HG02870 (cell line): ENCODE data around the gene TMEM145.

Experiments used
- ATAC-seq: cut with Tn5 transposase; IDR thresholded peaks from one replicate; pipeline ENCODE4 v1.9.1; 2021; ENCODE audit warnings: mild to moderate bottlenecking, moderate library complexity; ENCODE audit not compliant: unreplicated experiment

TMEM145 gene

DNA sequence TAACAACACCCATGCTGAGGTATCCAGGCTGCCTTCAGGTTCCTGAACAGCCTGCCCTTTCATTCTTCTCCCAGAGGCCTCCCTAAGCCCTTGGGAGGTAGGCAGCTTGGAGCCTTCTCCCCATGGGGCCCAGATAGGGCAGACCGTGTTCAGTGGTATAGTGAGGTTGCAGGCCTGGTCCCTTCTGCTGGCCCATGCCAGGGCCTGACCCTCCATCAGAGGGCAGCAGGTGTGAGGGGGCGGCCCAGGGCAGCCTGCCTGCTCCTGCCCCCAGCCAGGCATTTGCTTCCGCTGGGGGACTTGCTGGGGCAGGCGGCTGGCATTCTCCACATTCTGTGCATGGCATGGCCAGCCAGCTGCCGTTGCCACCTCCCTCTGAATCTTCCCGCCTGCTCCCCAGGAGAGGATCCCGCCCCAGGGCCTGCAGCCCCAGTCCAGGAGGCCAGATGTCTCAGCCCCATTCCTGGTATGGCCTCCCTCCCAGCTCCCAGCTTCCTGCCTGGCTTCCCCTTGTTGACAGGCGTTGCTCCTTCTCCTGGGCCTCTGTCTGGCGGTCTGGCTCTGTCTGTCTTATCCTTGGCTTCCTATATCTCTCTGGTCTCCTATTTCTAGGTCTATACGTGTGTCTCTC is 35.2 kb upstream of the TMEM145 start:
- no peak for ATAC-seq

DNA sequence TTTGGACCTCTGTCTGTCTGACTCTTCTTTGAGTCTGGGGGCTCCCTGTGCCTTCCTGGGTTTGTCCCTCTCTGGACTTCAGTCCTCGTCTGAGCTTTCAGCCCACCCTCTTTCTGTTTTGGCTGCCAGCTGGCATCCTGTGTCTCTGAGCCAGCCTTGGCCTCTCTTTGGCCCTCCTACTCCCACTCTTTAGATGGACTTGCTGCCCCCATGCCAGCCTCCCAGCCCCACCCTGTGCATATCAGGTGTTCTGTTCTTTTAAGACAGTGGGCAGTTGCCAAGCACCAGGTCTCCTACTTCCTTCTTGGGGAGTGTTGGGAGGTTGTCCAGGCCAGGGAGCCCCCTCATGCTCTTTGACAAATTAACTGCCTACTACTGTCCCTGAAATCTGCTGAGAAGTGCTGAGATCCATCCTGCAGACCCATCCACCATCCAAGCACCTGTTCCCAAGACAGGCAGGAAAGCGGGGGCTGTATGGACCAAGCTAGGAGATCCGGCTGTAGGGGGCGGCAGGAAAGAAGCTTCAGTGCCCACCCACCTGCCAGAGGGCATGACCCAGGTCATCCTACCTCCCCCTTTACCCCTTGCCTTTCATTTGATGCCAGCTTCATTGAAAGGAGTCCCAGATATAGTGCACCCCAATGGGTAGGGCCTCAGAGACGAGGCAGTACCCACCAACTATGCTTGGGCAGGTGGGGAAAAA is 34.5 kb upstream of the TMEM145 start:
- ATAC-seq: no peak

DNA sequence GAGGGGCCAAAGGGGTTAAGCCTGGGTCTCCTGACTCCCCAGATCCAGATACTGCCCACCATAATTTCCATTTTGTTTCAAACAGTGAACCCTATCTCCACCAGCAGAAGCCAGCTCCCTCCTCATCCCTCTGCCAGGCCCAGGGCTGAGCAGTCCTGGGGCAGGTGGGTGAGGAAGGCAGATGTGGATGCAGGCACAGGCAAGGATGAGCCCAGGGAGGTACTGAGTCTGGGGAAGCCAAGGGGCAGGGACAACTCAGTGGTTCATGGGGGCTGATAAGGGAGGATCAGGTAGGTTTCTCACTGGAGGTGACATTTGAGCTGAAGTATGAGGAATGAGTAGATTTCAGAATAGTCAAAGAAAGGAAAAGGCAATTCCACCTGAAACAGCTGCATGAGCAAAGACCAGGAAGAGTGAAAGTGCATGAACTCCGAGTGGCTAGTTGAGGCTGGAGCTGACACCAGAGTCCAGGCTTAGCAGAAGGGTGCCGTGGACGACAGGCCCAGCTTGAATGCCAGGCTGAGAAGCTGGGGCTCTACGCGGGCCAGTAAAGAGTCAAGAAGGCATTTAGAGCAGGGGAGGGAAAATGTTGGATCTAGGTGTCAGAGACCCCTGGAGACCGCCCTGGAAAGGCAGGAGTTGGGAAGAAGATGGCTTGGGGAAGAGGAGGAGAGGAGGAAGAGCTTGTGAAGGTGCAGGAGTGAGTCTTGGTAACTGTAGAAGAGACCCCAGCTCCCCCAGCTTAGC is 33.8 kb upstream of the TMEM145 start:
- no peak for ATAC-seq

DNA sequence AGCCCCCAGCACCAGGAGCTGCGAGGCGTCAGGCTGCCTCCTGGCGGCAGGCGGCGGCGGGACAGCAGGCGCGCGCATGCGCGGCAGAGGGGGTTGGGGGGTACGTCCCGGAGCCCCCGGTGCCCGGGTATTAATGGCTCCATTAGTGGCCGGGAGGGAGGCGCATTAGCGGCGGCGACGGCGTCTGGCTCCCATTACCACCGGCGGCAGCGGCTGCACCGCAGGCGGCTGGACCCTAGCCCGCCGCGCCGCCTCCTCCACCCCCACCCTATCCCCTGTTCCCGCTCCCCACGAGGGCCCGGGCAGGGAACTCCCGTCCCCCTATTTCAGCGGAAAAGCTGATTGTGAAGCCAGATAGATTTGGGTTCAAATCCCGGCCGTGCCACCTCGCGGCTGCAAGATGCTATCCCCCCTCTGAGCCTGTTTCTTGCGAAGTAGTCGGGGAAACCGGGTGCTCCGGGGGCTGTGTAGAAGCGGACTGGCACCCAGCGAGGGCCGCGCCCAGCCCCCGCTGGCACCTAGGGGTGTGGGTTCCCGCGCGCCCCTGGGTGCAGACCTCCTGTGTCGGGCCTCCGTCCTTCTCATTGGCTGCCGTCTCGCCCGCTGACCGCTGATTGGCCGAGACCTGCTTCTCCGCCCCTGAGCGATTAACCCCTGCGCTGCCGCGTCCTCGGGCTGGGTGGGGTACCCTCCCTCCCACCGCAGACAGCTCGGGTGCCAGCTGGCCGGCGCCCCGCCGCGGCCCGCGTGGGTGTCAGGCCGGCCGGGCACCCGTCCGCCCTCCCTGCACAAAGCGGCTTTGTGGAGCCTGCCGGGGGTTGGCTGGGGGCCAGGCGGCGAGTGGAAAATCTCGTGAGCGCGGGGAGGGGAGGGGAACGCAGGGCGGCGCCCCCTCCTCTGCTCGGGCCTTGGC is 33.0 kb upstream of the TMEM145 start:
- ATAC-seq: no peak

DNA sequence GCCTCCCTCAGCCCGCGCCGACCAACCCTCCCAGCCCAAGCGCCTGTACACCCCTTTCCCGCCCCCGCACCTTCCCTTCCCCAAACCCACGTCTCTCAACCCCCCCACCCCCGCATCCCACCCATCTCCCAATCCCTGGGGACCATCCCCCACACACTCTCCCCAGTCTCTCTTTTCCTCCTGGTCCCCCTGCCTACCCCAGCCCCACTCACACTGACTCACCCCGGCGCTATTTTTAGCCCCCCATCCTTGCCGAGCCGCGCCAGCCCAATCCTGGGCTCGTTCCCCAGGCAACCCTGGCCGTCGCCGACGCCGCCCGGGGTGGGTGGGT is 32.3 kb upstream of the TMEM145 start:
- no peak for ATAC-seq

DNA sequence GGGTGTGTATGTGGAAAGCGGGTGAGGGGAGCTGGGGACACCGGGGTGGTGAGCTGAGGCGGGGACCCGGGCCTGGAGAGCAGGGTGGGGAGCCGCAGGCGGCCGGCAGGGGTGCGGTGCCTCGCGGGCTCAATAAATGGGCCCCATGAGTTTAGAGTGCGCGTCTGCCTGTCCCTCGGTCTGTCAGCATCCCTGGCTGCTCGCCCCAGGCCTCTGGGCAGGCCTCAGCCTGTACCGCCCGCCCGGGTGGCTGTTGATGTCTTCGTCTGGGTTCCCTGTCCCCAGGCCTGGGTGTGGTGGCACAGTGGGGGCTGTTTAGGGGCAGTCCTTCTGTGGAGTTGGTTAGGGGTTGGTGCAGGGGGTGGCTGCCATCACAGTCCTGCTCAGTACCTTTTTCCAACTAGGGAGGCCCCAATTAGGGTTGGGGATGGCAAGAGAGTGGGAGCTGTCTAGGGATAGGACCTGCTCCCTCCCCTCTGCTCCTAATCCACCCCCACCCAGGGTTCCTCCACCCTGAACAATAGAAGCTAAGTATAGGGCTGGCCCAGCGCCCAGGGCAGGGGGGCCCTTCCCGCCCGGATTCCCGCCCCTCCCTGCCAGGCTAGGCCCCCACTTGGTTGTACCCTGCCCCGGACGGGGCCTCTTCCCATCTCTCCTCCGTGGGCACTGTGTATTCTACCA is 31.8 kb upstream of the TMEM145 start:
- no peak for ATAC-seq

DNA sequence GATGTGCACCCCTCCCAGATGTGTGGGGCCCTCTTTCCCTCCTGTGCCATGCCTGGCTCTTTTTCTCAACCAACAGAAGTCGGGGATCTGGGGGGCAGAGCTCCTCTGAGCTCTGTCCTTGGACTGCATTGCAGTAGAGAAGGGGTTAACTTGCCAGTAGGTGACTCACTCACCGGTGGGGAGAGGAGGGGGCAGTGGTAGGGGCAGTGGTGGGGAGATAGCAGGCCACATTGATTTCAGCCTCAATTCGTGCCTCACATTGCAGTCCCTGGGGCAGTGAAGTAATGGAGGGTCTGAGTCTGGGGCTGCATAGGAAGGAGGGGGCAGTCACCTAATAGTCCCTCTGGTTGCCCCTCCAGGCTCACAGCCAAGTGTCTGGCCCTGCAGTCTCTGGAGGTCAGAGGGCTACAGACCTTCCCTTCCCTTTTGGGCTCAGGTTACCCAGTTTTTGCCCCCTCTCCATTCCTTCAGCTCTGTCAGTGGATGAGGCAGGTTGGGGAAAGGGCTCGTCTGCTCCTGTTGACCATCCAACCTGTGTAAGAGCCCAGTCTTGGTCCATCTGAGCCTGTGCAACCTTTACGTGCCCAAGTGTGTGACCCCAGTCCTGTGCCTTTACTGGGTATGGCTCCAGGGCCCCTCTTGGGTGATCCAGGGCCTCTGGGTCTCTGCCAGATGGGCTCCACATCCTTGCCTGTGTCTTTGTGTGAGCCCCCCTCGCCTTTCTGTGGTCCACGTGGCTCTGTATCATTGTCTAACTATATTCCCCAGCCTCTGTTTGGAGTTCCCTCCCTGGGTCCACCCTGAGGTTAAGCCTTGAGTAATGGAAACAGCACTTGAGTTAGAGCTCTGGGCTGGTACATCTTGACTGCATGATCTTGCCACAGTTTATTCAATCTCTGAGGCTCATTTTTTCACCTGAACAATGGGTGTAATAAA is 31.0 kb upstream of the TMEM145 start:
- no peak for ATAC-seq

DNA sequence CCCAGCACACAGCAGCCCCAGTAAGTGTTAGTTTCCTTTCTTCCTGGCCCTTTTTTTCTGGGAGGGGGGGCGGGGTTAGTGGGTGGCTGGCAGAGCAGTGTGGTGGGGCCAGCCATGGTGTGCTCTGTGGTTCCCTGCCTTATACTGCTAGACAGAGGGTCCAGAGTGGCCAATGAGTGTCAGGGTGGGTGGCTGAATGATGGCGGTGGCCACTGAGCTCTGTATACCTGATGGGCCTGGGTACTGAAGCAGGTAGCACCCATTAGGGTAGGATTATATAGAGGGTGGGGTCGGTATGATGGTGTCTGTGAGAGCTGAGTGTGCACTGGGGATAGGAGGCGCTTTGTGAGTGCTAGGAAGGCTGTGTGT is 30.3 kb upstream of the TMEM145 start:
- no peak for ATAC-seq

DNA sequence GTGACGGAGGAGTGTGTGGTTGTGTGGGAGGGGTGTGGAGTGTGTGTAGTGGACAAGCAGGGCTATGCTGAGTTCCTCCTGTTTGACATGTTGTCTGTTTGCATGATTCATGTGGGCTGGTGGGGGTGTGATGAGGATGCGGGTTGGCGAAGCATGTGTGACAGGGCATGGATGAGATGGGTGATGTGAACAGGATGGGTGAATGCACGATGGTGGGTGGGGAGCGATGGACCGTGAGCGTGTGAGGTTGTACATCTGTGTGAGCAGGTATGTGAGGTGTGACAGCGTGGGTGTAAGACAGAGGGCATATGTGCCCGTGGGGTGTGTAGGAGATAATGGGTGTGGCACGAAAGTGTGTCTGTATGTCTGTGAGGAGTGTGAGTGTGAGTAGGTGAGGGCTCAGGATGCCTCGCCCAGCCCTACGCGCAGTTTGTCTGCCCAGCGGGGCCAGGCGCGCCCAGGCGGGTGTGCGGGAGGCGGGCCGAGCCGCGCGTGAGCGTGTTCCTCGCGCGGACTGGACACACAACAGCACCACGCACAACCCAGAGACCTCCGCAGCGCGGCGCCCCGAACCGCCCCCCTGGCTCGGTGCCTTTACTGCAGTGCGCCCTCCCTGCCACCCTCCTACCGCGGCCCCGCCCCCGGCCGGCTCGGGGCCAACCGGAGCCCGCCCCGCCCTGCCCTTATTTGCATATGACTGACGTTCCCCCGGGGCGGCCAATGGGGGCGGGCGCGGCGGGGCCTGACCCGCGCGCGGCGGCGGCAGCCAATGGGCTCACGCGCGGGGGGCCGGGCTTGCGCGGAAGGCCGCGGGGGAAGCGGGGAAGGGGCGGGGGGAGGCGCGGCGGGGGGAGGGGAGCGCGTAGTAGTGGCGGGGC is 29.7 kb upstream of the TMEM145 start:
- peak; percentile 44 for ATAC-seq

DNA sequence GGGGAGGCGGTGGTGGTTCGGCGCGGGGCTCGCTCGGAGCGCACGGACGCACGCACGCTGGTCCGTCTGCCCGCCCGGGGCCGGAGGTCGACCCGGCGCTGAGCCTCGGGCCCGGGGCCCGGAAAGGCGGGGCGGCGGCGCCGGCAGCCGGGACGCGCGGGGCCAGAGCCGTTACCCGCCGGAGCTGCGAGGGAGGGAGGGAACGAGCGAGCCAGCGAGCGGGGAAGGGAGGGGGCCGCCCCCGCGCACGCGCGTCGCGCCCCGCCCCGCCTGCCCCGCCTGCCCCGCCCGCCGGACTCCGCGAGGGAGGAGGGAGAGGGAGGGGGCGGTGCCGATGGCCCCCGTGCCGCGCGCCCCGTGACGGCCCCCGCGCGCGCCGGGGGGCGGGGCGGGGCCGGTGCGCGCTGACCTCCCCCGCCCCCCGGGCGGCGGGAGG is 29.0 kb upstream of the TMEM145 start:
- peak; percentile 26 for ATAC-seq

DNA sequence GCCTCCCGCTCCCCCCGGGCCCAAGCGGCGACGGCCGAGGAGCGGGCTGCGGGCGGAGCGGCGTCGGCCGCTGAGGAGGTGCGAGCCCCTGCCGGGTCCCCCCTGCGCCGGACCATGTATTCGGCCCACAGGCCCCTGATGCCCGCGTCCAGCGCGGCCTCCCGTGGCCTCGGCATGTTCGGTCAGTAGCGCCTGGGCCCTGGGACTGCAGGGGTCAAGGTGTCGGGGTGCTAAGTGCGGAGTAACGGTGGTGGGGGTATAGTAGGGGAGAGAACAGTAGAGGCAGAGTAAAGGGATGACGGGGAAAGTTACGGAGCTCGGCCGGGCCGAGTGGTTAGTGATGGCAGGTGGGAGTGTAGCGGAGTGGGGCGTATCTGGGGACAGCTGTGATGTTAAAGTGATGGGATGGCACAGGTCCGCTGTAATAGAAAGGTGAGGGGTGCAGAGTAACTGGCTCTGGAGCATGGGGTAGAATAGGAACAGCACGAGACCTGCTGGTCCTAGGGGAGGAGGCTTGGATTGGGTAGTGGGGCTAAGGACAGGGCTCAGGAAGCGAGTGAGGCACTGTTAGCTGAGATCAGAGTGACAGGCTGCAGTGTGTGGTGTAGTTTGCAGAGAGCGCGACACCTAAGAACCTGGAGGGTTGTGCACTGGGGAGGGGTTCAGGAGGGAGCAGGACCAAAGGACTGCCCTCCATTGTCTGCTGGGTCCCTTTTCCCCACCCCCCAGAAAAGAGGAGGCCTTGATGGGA is 28.3 kb upstream of the TMEM145 start:
- ATAC-seq: no peak

DNA sequence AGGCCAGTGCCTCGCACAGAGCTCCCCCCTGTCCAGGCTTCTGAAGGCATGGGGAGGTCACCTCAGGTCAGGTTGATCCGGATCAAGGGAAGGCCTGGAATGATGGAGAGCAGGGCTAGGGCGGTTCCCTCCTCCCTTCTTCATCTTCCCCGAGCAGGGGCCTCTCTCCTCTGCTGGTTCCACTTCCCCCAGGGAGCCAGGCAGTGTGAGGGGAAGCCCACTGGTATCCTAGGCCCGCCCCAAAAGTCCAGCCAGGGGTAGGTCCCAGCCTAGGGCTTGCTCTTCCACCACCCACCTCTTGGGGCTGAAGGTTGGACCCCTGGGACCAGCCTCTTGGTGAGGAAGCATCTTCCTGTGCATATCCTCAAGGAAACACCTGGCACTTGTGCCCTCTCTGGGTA is 27.6 kb upstream of the TMEM145 start:
- no peak for ATAC-seq

DNA sequence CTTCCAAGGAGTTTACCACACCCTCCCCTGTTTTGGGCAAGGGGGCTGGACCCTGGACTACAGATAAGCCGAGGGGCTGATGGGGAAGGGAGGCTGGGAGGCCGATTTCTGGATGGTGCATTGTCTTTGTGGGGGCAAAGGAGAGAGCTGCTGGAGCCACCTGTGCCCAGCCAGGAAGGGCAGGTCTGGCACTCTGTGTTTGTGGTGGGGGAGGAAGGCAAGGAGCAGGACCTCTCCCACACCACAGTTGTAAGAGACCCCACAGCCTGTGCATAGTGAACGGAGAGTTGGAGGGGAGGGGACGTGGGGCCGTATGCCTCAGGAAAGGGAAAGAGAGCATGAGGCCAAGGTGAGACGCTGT is 27.1 kb upstream of the TMEM145 start:
- ATAC-seq: no peak

DNA sequence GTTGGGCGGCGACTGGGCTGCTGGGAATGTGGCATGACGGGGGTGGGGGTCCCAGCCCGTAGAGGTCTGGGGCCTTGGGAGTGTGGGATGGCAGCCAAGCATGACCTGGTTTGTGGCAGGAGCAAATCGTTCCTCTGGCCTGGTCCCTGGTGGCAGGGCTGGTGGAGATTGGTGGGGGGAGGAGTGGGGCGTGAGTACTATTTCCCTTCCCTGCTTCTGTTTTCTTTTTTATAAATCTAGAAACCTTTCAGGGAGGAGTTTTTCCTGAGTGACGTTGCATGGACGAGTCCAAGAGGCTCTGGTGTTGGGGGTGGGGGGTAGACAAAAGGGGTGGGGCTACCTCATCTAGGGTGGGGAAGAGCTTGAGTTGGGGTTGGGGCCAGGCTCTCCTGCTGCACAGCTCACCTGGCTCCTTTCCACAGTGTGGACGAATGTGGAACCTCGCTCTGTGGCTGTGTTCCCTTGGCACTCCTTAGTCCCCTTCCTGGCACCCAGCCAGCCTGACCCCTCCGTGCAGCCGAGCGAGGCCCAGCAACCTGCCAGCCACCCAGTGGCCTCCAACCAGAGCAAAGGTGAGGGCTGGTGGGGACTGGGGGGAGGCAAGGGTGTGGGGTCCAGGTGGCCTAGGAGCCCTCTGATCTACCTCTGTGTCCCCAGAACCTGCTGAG is 26.6 kb upstream of the TMEM145 start:
- no peak for ATAC-seq

DNA sequence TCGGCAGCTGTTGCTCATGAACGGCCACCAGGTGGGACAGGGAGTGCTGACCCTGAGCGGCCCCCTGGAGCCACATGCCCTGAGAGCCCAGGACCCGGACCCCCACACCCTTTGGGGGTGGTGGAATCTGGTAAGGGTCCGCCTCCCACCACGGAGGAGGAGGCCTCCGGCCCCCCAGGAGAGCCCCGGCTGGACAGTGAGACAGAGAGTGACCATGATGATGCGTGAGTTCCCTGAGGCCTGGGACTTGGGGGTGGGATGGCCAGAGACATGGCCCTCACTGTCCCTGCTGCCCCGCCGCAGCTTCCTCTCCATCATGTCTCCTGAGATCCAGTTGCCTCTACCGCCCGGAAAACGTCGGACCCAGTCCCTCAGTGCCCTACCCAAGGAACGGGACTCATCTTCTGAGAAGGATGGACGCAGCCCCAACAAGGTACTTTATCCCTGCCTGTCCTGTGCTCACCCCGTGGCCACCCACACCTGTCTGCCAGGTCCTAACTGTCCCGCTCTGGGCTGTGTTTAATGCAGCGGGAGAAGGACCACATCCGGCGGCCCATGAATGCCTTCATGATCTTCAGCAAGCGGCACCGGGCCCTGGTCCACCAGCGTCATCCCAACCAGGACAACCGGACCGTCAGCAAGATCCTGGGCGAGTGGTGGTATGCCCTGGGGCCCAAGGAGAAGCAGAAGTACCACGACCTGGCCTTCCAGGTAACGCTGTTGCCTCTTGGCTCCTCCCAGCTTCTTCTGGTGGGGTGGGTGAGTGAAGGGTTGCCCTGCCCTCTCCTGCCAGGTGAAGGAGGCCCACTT is 25.9 kb upstream of the TMEM145 start:
- no peak for ATAC-seq

DNA sequence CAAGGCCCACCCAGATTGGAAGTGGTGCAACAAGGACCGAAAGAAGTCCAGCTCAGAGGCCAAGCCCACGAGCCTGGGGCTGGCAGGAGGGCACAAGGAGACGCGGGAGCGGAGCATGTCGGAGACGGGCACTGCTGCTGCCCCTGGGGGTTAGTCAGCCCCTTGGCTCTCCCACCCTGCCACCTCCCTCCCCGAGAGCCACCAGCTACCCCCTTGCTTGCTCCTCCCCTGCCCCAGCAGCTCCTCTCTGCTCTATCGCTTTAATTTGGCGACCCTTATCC is 25.3 kb upstream of the TMEM145 start:
- ATAC-seq: no peak

DNA sequence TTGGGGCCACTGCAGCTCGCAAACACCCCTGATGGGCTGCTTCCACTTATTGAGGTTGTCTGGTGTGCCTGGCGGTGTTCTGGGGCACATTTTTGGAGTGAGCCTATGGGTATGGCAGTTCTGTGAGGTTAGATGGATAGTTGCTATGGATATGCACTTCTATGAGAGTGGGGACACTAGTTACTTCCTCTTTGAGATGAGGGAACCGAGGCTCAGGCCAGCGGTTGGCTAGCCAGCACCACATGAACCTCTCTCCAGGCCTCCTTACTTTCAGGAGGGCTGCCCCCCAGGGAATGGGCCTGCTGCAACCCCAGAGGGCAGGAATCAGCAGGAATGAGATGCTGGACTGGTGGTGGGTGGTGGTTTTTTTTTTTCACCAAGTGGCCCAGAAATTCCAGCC is 24.7 kb upstream of the TMEM145 start:
- no peak for ATAC-seq
